Adrenal gland (tissue), 5 donors: ENCODE data around the gene NFRKB.

Source experiments
- POLR2A ChIP-seq, 2 donors: fragments of 450-650 bp; IDR thresholded peaks; one replicate each; pipeline ENCODE4 v1.6.1; 2017; ENCODE audit warnings: antibody characterized with exemption in 2 of 2, mild to moderate bottlenecking in 2 of 2, moderate library complexity in 1 of 2
- TF ChIP-seq, protein P1 (sequence below), 6 experiments: fragments of 450-650 bp in 4 of 6; fragments of 200-600 bp in 2 of 6; sonication (generic) in 1 of 6; IDR thresholded peaks; 1 replicate in 5 of 6; 2 replicates in 1 of 6; pipeline versions ENCODE4 v1.5.1 to v1.8.0; 2016 to 2021; ENCODE audit warnings: antibody characterized with exemption in 6 of 6, mild to moderate bottlenecking in 2 of 6, moderate library complexity in 1 of 6
- donor health status: DM: no; HTN: no; CAD: no.

DNA sequence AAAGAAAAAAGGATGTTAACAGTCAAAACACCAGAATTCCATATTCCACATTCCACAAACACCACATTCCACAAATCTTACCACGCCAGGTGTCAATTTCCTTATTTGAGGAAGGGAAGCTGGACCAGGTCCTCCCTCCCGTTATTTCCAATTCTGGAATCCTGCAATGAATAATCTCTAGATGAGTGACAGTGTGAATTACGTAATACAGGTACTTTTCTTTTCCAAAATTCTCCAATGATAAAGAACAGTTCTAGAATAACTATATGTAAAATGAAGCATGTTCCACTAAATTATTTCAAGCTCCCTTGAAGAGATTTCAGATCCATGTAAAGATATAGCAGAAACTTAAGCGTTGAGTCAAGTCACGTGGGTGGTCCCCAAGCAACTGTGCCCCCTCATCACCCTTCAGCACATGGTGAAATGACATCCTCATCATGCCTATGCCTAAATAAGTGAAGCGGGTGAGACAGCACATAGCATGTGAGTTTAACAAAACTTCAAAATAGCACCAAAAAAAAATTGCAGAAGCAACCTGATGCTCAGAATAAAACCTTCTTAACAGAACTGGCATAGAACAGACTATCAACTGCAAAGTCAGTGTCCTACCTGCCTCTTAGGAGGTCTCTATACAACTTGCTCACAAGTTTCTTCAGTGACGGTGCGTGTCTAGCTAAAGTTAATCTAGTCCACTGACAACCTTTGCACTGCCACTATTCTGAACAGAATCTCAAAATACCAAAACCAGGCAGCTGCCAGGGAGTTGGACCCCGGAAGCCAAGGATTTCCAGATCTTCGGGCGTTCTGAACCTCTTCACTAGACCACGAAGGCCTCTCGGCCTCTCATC, 876 bp downstream of the NFRKB start:
- TF ChIP-seq, protein P1, sequence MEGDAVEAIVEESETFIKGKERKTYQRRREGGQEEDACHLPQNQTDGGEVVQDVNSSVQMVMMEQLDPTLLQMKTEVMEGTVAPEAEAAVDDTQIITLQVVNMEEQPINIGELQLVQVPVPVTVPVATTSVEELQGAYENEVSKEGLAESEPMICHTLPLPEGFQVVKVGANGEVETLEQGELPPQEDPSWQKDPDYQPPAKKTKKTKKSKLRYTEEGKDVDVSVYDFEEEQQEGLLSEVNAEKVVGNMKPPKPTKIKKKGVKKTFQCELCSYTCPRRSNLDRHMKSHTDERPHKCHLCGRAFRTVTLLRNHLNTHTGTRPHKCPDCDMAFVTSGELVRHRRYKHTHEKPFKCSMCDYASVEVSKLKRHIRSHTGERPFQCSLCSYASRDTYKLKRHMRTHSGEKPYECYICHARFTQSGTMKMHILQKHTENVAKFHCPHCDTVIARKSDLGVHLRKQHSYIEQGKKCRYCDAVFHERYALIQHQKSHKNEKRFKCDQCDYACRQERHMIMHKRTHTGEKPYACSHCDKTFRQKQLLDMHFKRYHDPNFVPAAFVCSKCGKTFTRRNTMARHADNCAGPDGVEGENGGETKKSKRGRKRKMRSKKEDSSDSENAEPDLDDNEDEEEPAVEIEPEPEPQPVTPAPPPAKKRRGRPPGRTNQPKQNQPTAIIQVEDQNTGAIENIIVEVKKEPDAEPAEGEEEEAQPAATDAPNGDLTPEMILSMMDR (IDR thresholded peaks at IDR 0.05), result no peak
- TF ChIP-seq POLR2A (IDR thresholded peaks at IDR 0.05), result no peak
